SK-N-MC (cell line): ENCODE measurements around the gene PLPP4.

Experiments
- EZH2 ChIP-seq: fragments of 200-600 bp; sonication (generic); IDR thresholded peaks from one replicate; pipeline ENCODE4 v1.6.1; 2017; ENCODE audit warnings: antibody characterized with exemption
- FOXP2 ChIP-seq: optimal IDR thresholded peaks from 2 replicates; pipeline ENCODE3; 2011; ENCODE audit warnings: mild to moderate bottlenecking, moderate library complexity; ENCODE audit not compliant: insufficient read depth; ENCODE audit errors: extremely low read length, control extremely low read depth
- POLR2AphosphoS5 ChIP-seq: IDR thresholded peaks from 2 replicates; pipeline ENCODE4 v1.6.1; 2012; ENCODE audit warnings: mild to moderate bottlenecking, low read depth, low read length, borderline replicate concordance

- TF ChIP-seq EZH2 (no peak), POLR2AphosphoS5 (no peak), FOXP2 (no peak)
These were observed 47.2 kb upstream of the PLPP4 start for GRCh38 chr10:120409816-120410215.
